CD4-positive, alpha-beta memory T cell (primary cell): Measurements from ENCODE around the gene COL8A2. TPM values are rescaled to one million over a fixed set of nuclear protein-coding genes. Genes with fewer than 3 reads are reported as not detected.

ENCODE experiments used
- CTCF ChIA-PET: fragments of 350-600 bp; sonication (Branson Sonifier 250); formaldehyde crosslinking; loops from one replicate; lab custom pipeline; 2021; ENCODE audit warnings: inconsistent platforms; ENCODE audit not compliant: partially characterized antibody; lab: Charles Lee
- POLR2A ChIA-PET: fragments of 350-600 bp; sonication (Branson Sonifier 250); formaldehyde crosslinking; loops from one replicate; lab custom pipeline; 2021; ENCODE audit not compliant: partially characterized antibody; lab: Charles Lee
- DNase-seq, 5 donors: peaks; one replicate each; pipeline versions ENCODE4 v3.0.0 to v3.0.0-alpha.2; 2020 to 2022; ENCODE audit warnings: mixed read lengths in 1 of 5
- H3K27ac ChIP-seq: one replicate; pipeline ENCODE4 v1.7.0; 2013; ENCODE audit warnings: low read depth, low read length
- H3K27me3 ChIP-seq: 2 replicates; pipeline ENCODE4 v1.7.0; 2013; ENCODE audit warnings: mild to moderate bottlenecking, low read length, moderate library complexity; ENCODE audit not compliant: insufficient read depth
- H3K36me3 ChIP-seq: 2 replicates; pipeline ENCODE4 v1.7.0; 2013; ENCODE audit warnings: mild to moderate bottlenecking, low read length, moderate library complexity; ENCODE audit not compliant: insufficient read depth
- H3K4me1 ChIP-seq: 2 replicates; pipeline ENCODE4 v1.7.0; 2013; ENCODE audit warnings: mild to moderate bottlenecking, low read length, moderate library complexity; ENCODE audit not compliant: insufficient read depth
- H3K4me3 ChIP-seq, 2 donors: one replicate each; pipeline ENCODE4 v1.7.0; 2013; ENCODE audit warnings: low read length in 2 of 2, mild to moderate bottlenecking in 1 of 2
- H3K9me3 ChIP-seq, 2 donors: one replicate each; pipeline ENCODE4 v1.7.0; 2013; ENCODE audit warnings: low read length in 2 of 2, control low read depth in 1 of 2; ENCODE audit not compliant: control insufficient read depth in 1 of 2
- H3K27ac Mint-ChIP-seq, 7 donors: one replicate each; pipeline ENCODE4 v1.8.0; 2020 to 2021; ENCODE audit warnings: mixed read lengths in 7 of 7, mild to moderate bottlenecking in 6 of 7, inconsistent platforms in 3 of 7, moderate library complexity in 3 of 7
- H3K27me3 Mint-ChIP-seq, 2 donors: one replicate each; pipeline ENCODE4 v1.8.0; 2020 to 2021; ENCODE audit warnings: mixed read lengths in 2 of 2
- H3K36me3 Mint-ChIP-seq, 2 donors: one replicate each; pipeline ENCODE4 v1.8.0; 2020 to 2021; ENCODE audit warnings: mixed read lengths in 2 of 2, inconsistent platforms in 1 of 2, mild to moderate bottlenecking in 1 of 2
- H3K4me1 Mint-ChIP-seq, 4 donors: one replicate each; pipeline ENCODE4 v1.8.0; 2020 to 2021; ENCODE audit warnings: mixed read lengths in 4 of 4, mild to moderate bottlenecking in 1 of 4
- H3K4me3 Mint-ChIP-seq, 8 donors: one replicate each; pipeline ENCODE4 v1.8.0; 2020 to 2021; ENCODE audit warnings: mixed read lengths in 8 of 8, mild to moderate bottlenecking in 7 of 8, moderate library complexity in 6 of 8, inconsistent platforms in 3 of 8
- H3K9me3 Mint-ChIP-seq, 8 donors: one replicate each; pipeline ENCODE4 v1.8.0; 2020 to 2021; ENCODE audit warnings: mixed read lengths in 8 of 8, mild to moderate bottlenecking in 5 of 8, inconsistent platforms in 3 of 8, moderate library complexity in 1 of 8
- intact Hi-C: fragments of 100-400 bp; cut with micrococcal nuclease; formaldehyde crosslinking; loops from one replicate; pipeline ENCODE4 v1.15.1; 2023
- polyA plus RNA-seq, 2 donors: library from polyadenylated mRNA; unstranded; fragments of 300-500 nt; fragmentation: Illumina TruSeq; gene quantifications; one replicate each; pipeline ENCODE4 v1.2.3, GENCODE V29; 2021
- total RNA-seq, 2 experiments: library from RNA; stranded (reverse); gene quantifications; one replicate each; pipeline ENCODE4 v1.2.3, GENCODE V29; 2021

The COL8A2 gene
- total and polyA plus RNA-seq, 4 experiments from 2014 or later: 0.25 to 0.26 TPM; not detected in 2

GRCh38 chr1:36051821-36052220, 73.2 kb downstream of the COL8A2 start:
- CTCF ChIA-PET: no interaction called here
- POLR2A ChIA-PET: no interaction called here
- no peak overlapping the region for H3K27ac ChIP-seq
- no peaks in the 10 kb centered on the region for H3K27me3 ChIP-seq
- H3K4me3 ChIP-seq: no peak overlapping the region
- no peak overlapping the region for H3K4me3 Mint-ChIP-seq
- DNase-seq: no peak
- H3K27me3 Mint-ChIP-seq: no peaks in the 10 kb centered on the region
- H3K4me1 Mint-ChIP-seq: no peaks in the 10 kb centered on the region
- H3K36me3 Mint-ChIP-seq: peaks cover 47% of the 10 kb centered on the region in 2 donors
- H3K27ac Mint-ChIP-seq: no peak overlapping the region
- H3K9me3 Mint-ChIP-seq: peaks cover 0 to 8% (median 0%) of the 10 kb centered on the region in 8 donors
- peaks cover 4% of the 10 kb centered on the region for H3K36me3 ChIP-seq
- no peaks in the 10 kb centered on the region for H3K9me3 ChIP-seq
- no peaks in the 10 kb centered on the region for H3K4me1 ChIP-seq
- intact Hi-C loops: no loop called here

Other genes with a start within 250 kb of the COL8A2 start
- gene AGO1, start 242.0 kb downstream of the COL8A2 start, total RNA-seq: 10 to 100 TPM; 26.5 to 27.3 TPM
- gene AGO1, start 242.0 kb downstream of the COL8A2 start, polyA plus RNA-seq: 1 to 10 TPM; 7.4 to 9.0 TPM
- gene AGO3, start 194.1 kb downstream of the COL8A2 start, total RNA-seq: 10 to 100 TPM; 45.6 to 47.3 TPM
- 10 to 100 TPM; 11.2 to 13.4 TPM for gene AGO3, start 194.1 kb downstream of the COL8A2 start, polyA plus RNA-seq
- gene TEKT2, start 41.1 kb downstream of the COL8A2 start, total RNA-seq: not detected
- not detected for gene TEKT2, start 41.1 kb downstream of the COL8A2 start, polyA plus RNA-seq
- 10 to 100 TPM; 26.7 to 28.6 TPM for gene ADPRS, start 36.3 kb downstream of the COL8A2 start, total RNA-seq
- 10 to 100 TPM; 25.7 to 31.5 TPM for gene ADPRS, start 36.3 kb downstream of the COL8A2 start, polyA plus RNA-seq
- 10 to 100 TPM; 51.8 to 56.4 TPM for gene TRAPPC3, start 24.3 kb upstream of the COL8A2 start, total RNA-seq
- 100 to 1,000 TPM; 107 to 190 TPM for gene TRAPPC3, start 24.3 kb upstream of the COL8A2 start, polyA plus RNA-seq
- 100 to 1,000 TPM; 221 to 222 TPM for gene MAP7D1, start 30.9 kb upstream of the COL8A2 start, total RNA-seq
- gene MAP7D1, start 30.9 kb upstream of the COL8A2 start, polyA plus RNA-seq: 10 to 100 TPM in 1 of 2 donors, 1 to 10 TPM in 1; 4.1 to 68.3 TPM
- 100 to 1,000 TPM; 127 to 130 TPM for gene THRAP3, start 99.2 kb upstream of the COL8A2 start, total RNA-seq
- gene THRAP3, start 99.2 kb upstream of the COL8A2 start, polyA plus RNA-seq: 10 to 100 TPM; 58.5 to 98.6 TPM
- gene SH3D21, start 181.1 kb upstream of the COL8A2 start, total RNA-seq: 1 to 10 TPM; 3.2 to 3.3 TPM
- gene SH3D21, start 181.1 kb upstream of the COL8A2 start, polyA plus RNA-seq: not detected
- gene EVA1B, start 198.4 kb upstream of the COL8A2 start, total RNA-seq: 1 to 10 TPM; 6.3 to 7.3 TPM
- gene EVA1B, start 198.4 kb upstream of the COL8A2 start, polyA plus RNA-seq: 1 to 10 TPM; 5.2 to 8.1 TPM